Measurements from ENCODE around the gene FAM53B.

The FAM53B gene

DNA sequence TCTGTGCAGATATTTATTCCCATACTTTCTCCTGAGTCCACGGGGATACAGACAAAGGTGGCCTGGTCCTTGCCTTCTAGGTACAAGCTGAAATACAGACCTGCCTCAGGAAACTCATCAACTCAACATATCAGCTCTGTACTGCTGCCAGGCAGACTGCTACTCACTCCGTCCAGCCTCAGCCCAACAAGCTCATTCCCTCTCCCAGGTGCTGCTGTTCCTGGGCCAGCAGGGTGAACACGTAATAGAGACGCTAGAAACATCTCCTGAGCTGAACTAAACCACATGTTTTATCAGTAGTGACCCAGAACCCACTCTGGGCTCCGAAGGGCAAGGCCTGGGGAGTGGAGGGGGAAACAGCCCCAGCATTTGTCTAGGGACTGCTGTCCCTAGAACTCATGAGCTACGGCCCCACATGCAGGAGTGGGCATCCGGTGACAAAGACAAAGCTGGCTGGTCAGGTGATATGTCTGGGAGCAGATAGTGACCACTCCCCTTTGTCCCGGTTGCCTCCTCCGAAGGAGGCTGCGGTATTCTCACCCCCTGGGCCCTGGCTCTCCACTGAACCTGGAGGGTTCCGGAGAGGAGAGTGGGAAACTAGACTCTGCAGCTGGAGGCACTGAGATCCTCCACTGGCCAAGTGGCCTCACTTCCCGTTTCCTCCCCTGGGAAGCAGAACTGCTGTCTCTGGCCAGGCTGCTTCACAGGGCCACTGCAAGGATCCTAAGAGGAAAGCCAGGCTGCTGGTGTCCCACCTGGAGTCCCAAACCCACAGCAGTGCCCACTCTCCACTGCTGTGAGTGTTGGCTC is 116.1 kb downstream of the FAM53B start:
- no peak for DNase-seq (ENCODE audit: low spot score)
- Histone ChIP-seq H3K23ac (ENCODE audit: low read depth, low read length, poor library complexity) (no peak overlapping the region), H2AK5ac (ENCODE audit: low read depth, low read length) (no peak overlapping the region), H3K4me2 (ENCODE audit: insufficient read depth, low read length, poor library complexity, severe bottlenecking) (no peak overlapping the region), H3K4me3 (ENCODE audit: low read length in 2 of 2) (no peak overlapping the region), H3K4me1 (ENCODE audit: control insufficient read depth in 2 of 2, insufficient read depth in 1 of 2, low read depth in 1 of 2, low read length in 2 of 2) (peaks cover 0 to 25% of the 10 kb centered on the region in 2 donors), H3K14ac (ENCODE audit: low read length) (no peak overlapping the region), H2BK15ac (ENCODE audit: low read length) (peak overlapping the region; percentile 34), H2BK5ac (ENCODE audit: low read length) (peak overlapping the region; percentile 2), H2BK120ac (ENCODE audit: low read depth, low read length) (no peak overlapping the region), H3K9ac (ENCODE audit: low read depth, low read length, poor library complexity) (no peak overlapping the region), H2AFZ (ENCODE audit: low read length) (no peak overlapping the region), H3K27ac (replicated peaks; ENCODE audit: low read length) (no peak overlapping the region), H3K79me1 (ENCODE audit: low read depth, low read length) (peaks cover 19% of the 10 kb centered on the region), H2BK12ac (ENCODE audit: low read length) (no peak overlapping the region), H3K9me3 (replicated peaks in 1 of 2; ENCODE audit: control insufficient read depth in 2 of 2, insufficient read depth in 1 of 2, low read depth in 1 of 2, low read length in 2 of 2) (no peaks in the 10 kb centered on the region), H4K8ac (ENCODE audit: low read depth, low read length) (no peak overlapping the region), H3K4ac (ENCODE audit: low read length) (no peak overlapping the region), H3K36me3 (replicated peaks in 1 of 2; ENCODE audit: control insufficient read depth in 2 of 2, insufficient read depth in 2 of 2, low read length in 2 of 2) (peaks cover 0 to 9% of the 10 kb centered on the region in 2 donors), H3K27me3 (ENCODE audit: control insufficient read depth in 3 of 3, insufficient read depth in 3 of 3, low read depth in 1 of 3, low read length in 3 of 3) (no peaks in the 10 kb centered on the region), H4K91ac (ENCODE audit: low read depth, low read length, poor library complexity) (no peak overlapping the region), H3K18ac (ENCODE audit: low read length) (peak overlapping the region; percentile 27)
- no CpG with 5 or more reads among the region's 12 CpGs for WGBS, 2 donors (ENCODE audit: extremely low coverage in 2 of 2, insufficient read length in 2 of 2, insufficient replicate concordance in 1 of 2)

DNA sequence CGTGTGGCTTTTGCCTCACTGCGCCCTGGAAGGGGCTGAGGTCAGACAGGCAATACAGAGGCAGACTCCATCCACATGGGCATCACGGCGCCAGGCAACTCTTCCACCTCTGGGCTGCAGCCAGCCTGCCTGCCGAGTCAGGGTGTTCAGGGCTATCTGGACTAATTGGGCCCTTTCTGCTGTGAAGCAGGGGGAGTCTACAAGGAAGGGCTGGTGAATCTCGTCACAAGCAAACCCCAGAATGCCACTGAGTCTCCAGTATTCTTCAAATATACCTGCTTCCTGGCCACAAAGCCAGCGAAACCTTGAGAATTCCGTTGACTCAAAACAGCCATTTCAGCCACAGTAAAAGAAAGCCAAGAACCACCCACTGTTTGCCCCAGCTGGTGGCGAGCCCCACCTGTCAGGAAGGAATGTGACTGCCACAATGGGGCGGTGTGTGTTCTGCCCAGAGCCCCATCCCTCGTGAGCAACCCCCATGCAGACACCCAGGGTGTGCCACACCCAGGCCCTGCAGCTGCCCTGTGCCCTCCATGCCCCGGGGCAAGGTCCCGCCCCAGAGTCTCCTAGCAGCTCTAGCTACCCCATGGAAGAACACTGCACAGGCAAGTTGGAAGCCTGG is 117.3 kb downstream of the FAM53B start:
- Histone ChIP-seq H3K27me3 (ENCODE audit: control insufficient read depth in 3 of 3, insufficient read depth in 3 of 3, low read depth in 1 of 3, low read length in 3 of 3) (no peaks in the 10 kb centered on the region), H3K79me1 (ENCODE audit: low read depth, low read length) (peaks cover 19% of the 10 kb centered on the region), H3K9me3 (replicated peaks in 1 of 2; ENCODE audit: control insufficient read depth in 2 of 2, insufficient read depth in 1 of 2, low read depth in 1 of 2, low read length in 2 of 2) (no peaks in the 10 kb centered on the region), H2AFZ (ENCODE audit: low read length) (no peak overlapping the region), H3K27ac (replicated peaks; ENCODE audit: low read length) (no peak overlapping the region), H2BK15ac (ENCODE audit: low read length) (no peak overlapping the region), H3K23ac (ENCODE audit: low read depth, low read length, poor library complexity) (no peak overlapping the region), H3K4me3 (ENCODE audit: low read length in 2 of 2) (no peak overlapping the region), H4K8ac (ENCODE audit: low read depth, low read length) (peak overlapping the region; percentile 84), H3K4ac (ENCODE audit: low read length) (no peak overlapping the region), H3K18ac (ENCODE audit: low read length) (peak overlapping the region; percentile 33), H3K9ac (ENCODE audit: low read depth, low read length, poor library complexity) (peak overlapping the region; percentile 2), H4K91ac (ENCODE audit: low read depth, low read length, poor library complexity) (no peak overlapping the region), H3K14ac (ENCODE audit: low read length) (no peak overlapping the region), H2AK5ac (ENCODE audit: low read depth, low read length) (no peak overlapping the region), H2BK120ac (ENCODE audit: low read depth, low read length) (no peak overlapping the region), H3K4me2 (ENCODE audit: insufficient read depth, low read length, poor library complexity, severe bottlenecking) (no peak overlapping the region), H2BK12ac (ENCODE audit: low read length) (no peak overlapping the region), H2BK5ac (ENCODE audit: low read length) (peak overlapping the region; percentile 2), H3K4me1 (ENCODE audit: control insufficient read depth in 2 of 2, insufficient read depth in 1 of 2, low read depth in 1 of 2, low read length in 2 of 2) (peaks cover 0 to 32% of the 10 kb centered on the region in 2 donors), H3K36me3 (replicated peaks in 1 of 2; ENCODE audit: control insufficient read depth in 2 of 2, insufficient read depth in 2 of 2, low read length in 2 of 2) (peaks cover 0 to 15% of the 10 kb centered on the region in 2 donors)
- no peak for DNase-seq (ENCODE audit: low spot score)
- WGBS, 2 donors (ENCODE audit: extremely low coverage in 2 of 2, insufficient read length in 2 of 2, insufficient replicate concordance in 1 of 2) = no CpG with 5 or more reads among the region's 13 CpGs

DNA sequence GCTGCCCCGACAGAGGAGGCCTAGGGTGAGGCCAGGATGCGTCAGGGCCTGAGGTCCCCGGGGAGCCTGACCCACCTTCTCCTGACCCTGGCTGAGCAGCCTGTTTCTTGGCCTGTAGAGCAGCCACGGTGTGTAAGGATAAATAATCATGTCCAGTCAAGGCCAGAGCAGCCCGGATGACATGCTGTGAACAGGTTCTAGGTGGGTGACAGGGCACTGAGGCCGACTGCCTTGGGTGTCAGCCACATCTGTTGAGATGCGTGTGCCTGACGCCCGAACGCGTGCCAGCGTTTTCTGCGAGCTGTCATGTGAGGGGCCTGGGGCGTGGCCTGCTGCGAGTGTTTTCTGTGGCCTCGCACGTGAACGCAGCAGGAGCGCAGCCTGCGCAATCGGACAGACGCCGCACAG is 118.3 kb downstream of the FAM53B start:
- H3K4me2 ChIP-seq (ENCODE audit: insufficient read depth, low read length, poor library complexity, severe bottlenecking) = no peak overlapping the region
- no peaks in the 10 kb centered on the region for H3K27me3 ChIP-seq (ENCODE audit: control insufficient read depth in 3 of 3, insufficient read depth in 3 of 3, low read depth in 1 of 3, low read length in 3 of 3)
- H2AK5ac ChIP-seq (ENCODE audit: low read depth, low read length) = peak overlapping the region; percentile 12
- no peak overlapping the region for H2AFZ ChIP-seq (ENCODE audit: low read length)
- H2BK5ac ChIP-seq (ENCODE audit: low read length) = no peak overlapping the region
- no peak overlapping the region for H2BK15ac ChIP-seq (ENCODE audit: low read length)
- H4K91ac ChIP-seq (ENCODE audit: low read depth, low read length, poor library complexity) = peak overlapping the region; percentile 54
- WGBS, 2 donors (ENCODE audit: extremely low coverage in 2 of 2, insufficient read length in 2 of 2, insufficient replicate concordance in 1 of 2) = no CpG with 5 or more reads among the region's 23 CpGs
- no peak overlapping the region for H3K4ac ChIP-seq (ENCODE audit: low read length)
- H3K9ac ChIP-seq (ENCODE audit: low read depth, low read length, poor library complexity) = no peak overlapping the region
- H2BK12ac ChIP-seq (ENCODE audit: low read length) = peak overlapping the region; percentile 82
- peaks cover 0 to 40% of the 10 kb centered on the region in 2 donors for H3K4me1 ChIP-seq (ENCODE audit: control insufficient read depth in 2 of 2, insufficient read depth in 1 of 2, low read depth in 1 of 2, low read length in 2 of 2)
- peak overlapping the region; percentile 94 for H3K23ac ChIP-seq (ENCODE audit: low read depth, low read length, poor library complexity)
- H3K9me3 ChIP-seq (replicated peaks in 1 of 2; ENCODE audit: control insufficient read depth in 2 of 2, insufficient read depth in 1 of 2, low read depth in 1 of 2, low read length in 2 of 2) = no peaks in the 10 kb centered on the region
- H3K79me1 ChIP-seq (ENCODE audit: low read depth, low read length) = peaks cover 22% of the 10 kb centered on the region
- H3K14ac ChIP-seq (ENCODE audit: low read length) = no peak overlapping the region
- H3K18ac ChIP-seq (ENCODE audit: low read length) = peak overlapping the region; percentile 33
- peaks cover 2 to 15% of the 10 kb centered on the region in 2 donors for H3K36me3 ChIP-seq (replicated peaks in 1 of 2; ENCODE audit: control insufficient read depth in 2 of 2, insufficient read depth in 2 of 2, low read length in 2 of 2)
- no peak for DNase-seq (ENCODE audit: low spot score)
- peak overlapping the region in 1 of 2 donors; percentile 32 for H3K4me3 ChIP-seq (ENCODE audit: low read length in 2 of 2)
- no peak overlapping the region for H3K27ac ChIP-seq (replicated peaks; ENCODE audit: low read length)
- no peak overlapping the region for H4K8ac ChIP-seq (ENCODE audit: low read depth, low read length)
- H2BK120ac ChIP-seq (ENCODE audit: low read depth, low read length) = no peak overlapping the region

DNA sequence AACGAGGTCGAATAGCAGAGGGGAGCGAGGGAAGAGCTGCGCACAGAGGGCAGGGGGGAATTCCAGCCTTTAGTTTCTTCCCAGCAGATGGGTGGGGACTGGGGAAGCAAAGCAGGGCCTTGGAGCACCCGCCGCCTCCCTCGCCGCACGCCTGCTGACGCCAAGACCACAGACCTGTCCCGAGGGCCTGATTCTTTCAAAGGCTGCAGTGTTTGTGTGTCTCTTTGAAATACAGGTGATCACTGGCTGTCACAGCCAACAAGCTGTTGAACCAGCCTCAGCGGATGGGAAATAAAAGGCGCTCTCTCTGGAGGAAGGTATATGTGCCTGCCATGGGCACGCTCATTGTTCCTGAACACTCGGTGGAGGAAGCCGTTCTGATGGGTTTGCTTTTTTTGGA is 119.3 kb downstream of the FAM53B start:
- peak overlapping the region; percentile 81 for H3K18ac ChIP-seq (ENCODE audit: low read length)
- H3K4me1 ChIP-seq (ENCODE audit: control insufficient read depth in 2 of 2, insufficient read depth in 1 of 2, low read depth in 1 of 2, low read length in 2 of 2) = peaks cover 0 to 41% of the 10 kb centered on the region in 2 donors
- no peaks in the 10 kb centered on the region for H3K27me3 ChIP-seq (ENCODE audit: control insufficient read depth in 3 of 3, insufficient read depth in 3 of 3, low read depth in 1 of 3, low read length in 3 of 3)
- no peak overlapping the region for H2BK120ac ChIP-seq (ENCODE audit: low read depth, low read length)
- H3K14ac ChIP-seq (ENCODE audit: low read length) = no peak overlapping the region
- H2BK5ac ChIP-seq (ENCODE audit: low read length) = no peak overlapping the region
- no peak for DNase-seq (ENCODE audit: low spot score)
- no peak overlapping the region for H4K8ac ChIP-seq (ENCODE audit: low read depth, low read length)
- peak overlapping the region; percentile 73 for H3K9ac ChIP-seq (ENCODE audit: low read depth, low read length, poor library complexity)
- peaks cover 3 to 15% of the 10 kb centered on the region in 2 donors for H3K36me3 ChIP-seq (replicated peaks in 1 of 2; ENCODE audit: control insufficient read depth in 2 of 2, insufficient read depth in 2 of 2, low read length in 2 of 2)
- H3K4me2 ChIP-seq (ENCODE audit: insufficient read depth, low read length, poor library complexity, severe bottlenecking) = no peak overlapping the region
- no peak overlapping the region for H3K4ac ChIP-seq (ENCODE audit: low read length)
- peak overlapping the region; percentile 59 for H2BK15ac ChIP-seq (ENCODE audit: low read length)
- H2AFZ ChIP-seq (ENCODE audit: low read length) = no peak overlapping the region
- H3K4me3 ChIP-seq (ENCODE audit: low read length in 2 of 2) = no peak overlapping the region
- H3K9me3 ChIP-seq (replicated peaks in 1 of 2; ENCODE audit: control insufficient read depth in 2 of 2, insufficient read depth in 1 of 2, low read depth in 1 of 2, low read length in 2 of 2) = no peaks in the 10 kb centered on the region
- peak overlapping the region; percentile 12 for H2AK5ac ChIP-seq (ENCODE audit: low read depth, low read length)
- H3K27ac ChIP-seq (replicated peaks; ENCODE audit: low read length) = no peak overlapping the region
- no peak overlapping the region for H2BK12ac ChIP-seq (ENCODE audit: low read length)
- H3K23ac ChIP-seq (ENCODE audit: low read depth, low read length, poor library complexity) = peak overlapping the region; percentile 34
- peaks cover 26% of the 10 kb centered on the region for H3K79me1 ChIP-seq (ENCODE audit: low read depth, low read length)
- no CpG with 5 or more reads among the region's 16 CpGs for WGBS, 2 donors (ENCODE audit: extremely low coverage in 2 of 2, insufficient read length in 2 of 2, insufficient replicate concordance in 1 of 2)
- H4K91ac ChIP-seq (ENCODE audit: low read depth, low read length, poor library complexity) = no peak overlapping the region

Data from neuronal stem cell (in vitro differentiated cells).